Esophagus squamous epithelium (tissue), 5 donors: Measurements from ENCODE around the gene TMEM98. TPM values are rescaled to one million over a fixed set of nuclear protein-coding genes. Genes with fewer than 3 reads are reported as not detected.
A peak's percentile ranks its signal among the peaks of the same experiment; 100 is the strongest.

Experiments
- DNase-seq: peaks from one replicate; lab custom pipeline; 2025; lab: John Stamatoyannopoulos, UW
- H3K27ac ChIP-seq, 4 donors: fragments of 200-600 bp; sonication (generic); one replicate each; pipeline ENCODE4 v1.5.1; 2016 to 2019; ENCODE audit warnings: mild to moderate bottlenecking in 1 of 4
- H3K27me3 ChIP-seq, 4 donors: fragments of 200-600 bp; sonication (generic); 1 replicate in 3 of 4; 2 replicates in 1 of 4; pipeline versions ENCODE4 v1.5.1 to v1.6.0; 2017 to 2021; ENCODE audit warnings: antibody characterized with exemption in 1 of 4
- H3K36me3 ChIP-seq, 3 donors: fragments of 200-600 bp; sonication (generic); one replicate each; pipeline ENCODE4 v1.5.1; 2016 to 2019
- H3K4me1 ChIP-seq, 3 donors: fragments of 200-600 bp; sonication (generic); one replicate each; pipeline ENCODE4 v1.5.1; 2017 to 2019
- H3K4me3 ChIP-seq, 4 donors: fragments of 200-600 bp; sonication (generic); 1 replicate in 3 of 4; 2 replicates in 1 of 4; pipeline ENCODE4 v1.5.1; 2016 to 2019; ENCODE audit warnings: mild to moderate bottlenecking in 2 of 4, moderate library complexity in 1 of 4
- H3K9me3 ChIP-seq, 3 donors: fragments of 200-600 bp; sonication (generic); one replicate each; pipeline ENCODE4 v1.5.1; 2016 to 2019
- CTCF ChIP-seq, 6 experiments: fragments of 450-650 bp in 4 of 6; fragments of 200-600 bp in 2 of 6; sonication (generic) in 2 of 6; IDR thresholded peaks; one replicate each; pipeline ENCODE4 v1.5.1; 2016 to 2019; ENCODE audit warnings: antibody characterized with exemption in 6 of 6, mild to moderate bottlenecking in 4 of 6, moderate library complexity in 4 of 6
- POLR2A ChIP-seq, 4 donors: fragments of 450-650 bp; IDR thresholded peaks; one replicate each; pipeline ENCODE4 v1.6.1; 2017; ENCODE audit warnings: antibody characterized with exemption in 4 of 4, mild to moderate bottlenecking in 4 of 4, moderate library complexity in 3 of 4
- whole genome bisulfite sequencing, 2 donors: methylation state at CpG; one replicate each; pipeline ENCODE4 v1.1.5; 2018; 5-methylcytosine and 5-hydroxymethylcytosine counted together
- intact Hi-C: fragments of 100-400 bp; cut with DNase I; formaldehyde crosslinking; loops from one replicate; pipeline ENCODE4 v1.15.0; 2022
- total RNA-seq, 4 donors: library from RNA; depleted of rRNA; stranded (reverse); fragments of >200 nt; gene quantifications; one replicate each; pipeline ENCODE4 v1.1.0, GENCODE V29; 2016
- donor health status: DM: yes; HTN: yes; CAD: no.

Gene TMEM98
- total RNA-seq, 4 donors from 2014 or later, result 6.4 to 61.4 (median 27.8) TPM

- Histone ChIP-seq H3K9me3 (no peaks in the 10 kb centered on the region), H3K27me3 (peaks cover 0 to 21% (median 0%) of the 10 kb centered on the region in 4 donors), H3K4me1 (peaks cover 4 to 29% (median 9%) of the 10 kb centered on the region in 3 donors), H3K27ac (no peak overlapping the region), H3K36me3 (peaks cover 0 to 18% (median 0%) of the 10 kb centered on the region in 3 donors), H3K4me3 (peak overlapping the region in 2 of 4 donors; percentile 74 to 83)
- no peak for DNase-seq
- intact Hi-C loops, result no loop called here
- WGBS, 2 donors, result 29 to 91% methylated on average over 1 to 2 of the region's 2 CpGs
- TF ChIP-seq CTCF (IDR thresholded peaks at IDR 0.05), result no peak
- no peak for TF ChIP-seq POLR2A (IDR thresholded peaks at IDR 0.05)
Observed at GRCh38 chr17:32929588-32929987, 1.6 kb downstream of the TMEM98 start.

GRCh38 chr17:32930512-32930911, 2.6 kb downstream of the TMEM98 start:
- H3K4me1 ChIP-seq, result peaks cover 4 to 29% (median 9%) of the 10 kb centered on the region in 3 donors
- whole genome bisulfite sequencing, 2 donors, result 100% methylated on average over 1 of the region's 1 CpG
- H3K27me3 ChIP-seq, result peaks cover 0 to 21% (median 0%) of the 10 kb centered on the region in 4 donors
- peaks cover 0 to 19% (median 0%) of the 10 kb centered on the region in 3 donors for H3K36me3 ChIP-seq
- DNase-seq, result no peak
- no peaks in the 10 kb centered on the region for H3K9me3 ChIP-seq
- intact Hi-C loops, result no loop called here
- H3K27ac ChIP-seq, result no peak overlapping the region
- no peak overlapping the region for H3K4me3 ChIP-seq
- TF ChIP-seq CTCF (IDR thresholded peaks at IDR 0.05), result no peak
- TF ChIP-seq POLR2A (IDR thresholded peaks at IDR 0.05), result no peak

GRCh38 chr17:32931686-32932085, 3.7 kb downstream of the TMEM98 start:
- Histone ChIP-seq H3K4me3 (no peak overlapping the region), H3K27me3 (peaks cover 0 to 14% (median 0%) of the 10 kb centered on the region in 4 donors), H3K4me1 (peaks cover 6 to 33% (median 9%) of the 10 kb centered on the region in 3 donors), H3K27ac (no peak overlapping the region), H3K36me3 (peaks cover 0 to 19% (median 0%) of the 10 kb centered on the region in 3 donors), H3K9me3 (no peaks in the 10 kb centered on the region)
- TF ChIP-seq CTCF (IDR thresholded peaks at IDR 0.05) (no peak), POLR2A (IDR thresholded peaks at IDR 0.05) (no peak)
- intact Hi-C loops, result no loop called here
- 60% methylated on average over 1 of the region's 1 CpG for WGBS, 2 donors
- DNase-seq, result no peak

GRCh38 chr17:32933881-32934280, 5.9 kb downstream of the TMEM98 start:
- H3K9me3 ChIP-seq, result no peaks in the 10 kb centered on the region
- H3K27ac ChIP-seq, result no peak overlapping the region
- no peaks in the 10 kb centered on the region for H3K27me3 ChIP-seq
- no peak for DNase-seq
- H3K36me3 ChIP-seq, result peaks cover 0 to 19% (median 0%) of the 10 kb centered on the region in 3 donors
- peaks cover 0 to 31% (median 9%) of the 10 kb centered on the region in 3 donors for H3K4me1 ChIP-seq
- TF ChIP-seq POLR2A (IDR thresholded peaks at IDR 0.05) (no peak), CTCF (IDR thresholded peaks at IDR 0.05) (no peak)
- intact Hi-C loops, result no loop called here
- WGBS, 2 donors, result 100% methylated on average over 1 of the region's 2 CpGs
- H3K4me3 ChIP-seq, result no peak overlapping the region

- Histone ChIP-seq H3K27me3 (no peaks in the 10 kb centered on the region), H3K9me3 (no peaks in the 10 kb centered on the region), H3K27ac (no peak overlapping the region), H3K36me3 (peaks cover 0 to 30% (median 0%) of the 10 kb centered on the region in 3 donors), H3K4me1 (peaks cover 0 to 18% (median 9%) of the 10 kb centered on the region in 3 donors), H3K4me3 (no peak overlapping the region)
- intact Hi-C loops, result no loop called here
- TF ChIP-seq POLR2A (IDR thresholded peaks at IDR 0.05), result no peak
- no peak for TF ChIP-seq CTCF (IDR thresholded peaks at IDR 0.05)
- no peak for DNase-seq
- WGBS, 2 donors, result 58 to 88% methylated on average over 1 to 2 of the region's 2 CpGs
Observed at GRCh38 chr17:32935726-32936125, 7.8 kb downstream of the TMEM98 start.
